ENCODE results near the gene MMP24. TPM values are rescaled to one million over a fixed set of nuclear protein-coding genes. Genes with fewer than 3 reads are reported as not detected.
A peak's percentile ranks its signal among the peaks of the same experiment; 100 is the strongest.

MMP24 gene
- total and polyA plus RNA-seq, 2 of the 13 experiments (the other 11 are each of a cell fraction or from before 2014, with no cell fraction given): 0.29 to 0.35 TPM

GRCh38 chr20:35284992-35285805 lies 58.7 kb downstream of the MMP24 start (continued):
- TF ChIP-seq JARID2 (CRISPR knock-in tag; IDR thresholded peaks at IDR 0.05; ENCODE audit: insufficient replicate concordance): no peak
- peak; percentile 60; the same call in 1 of the 2 replicates for TF ChIP-seq MXD1 (CRISPR knock-in tag; IDR thresholded peaks at IDR 0.05)
- peak; percentile 38 for TF ChIP-seq ZNF407 (CRISPR knock-in tag; IDR thresholded peaks at IDR 0.05; ENCODE audit: not compliant biosample characterization)
- TF ChIP-seq ZNF275 (CRISPR knock-in tag; IDR thresholded peaks at IDR 0.05; ENCODE audit: borderline replicate concordance): peak; percentile 61; the same call in 1 of the 2 replicates
- TF ChIP-seq CAMTA2 (CRISPR knock-in tag; IDR thresholded peaks at IDR 0.05; ENCODE audit: borderline replicate concordance): peak; percentile 94; the same call in 1 of the 2 replicates
- no peak for TF ChIP-seq ZNF205 (CRISPR knock-in tag; IDR thresholded peaks at IDR 0.05)
- peak; percentile 64; the same call in 1 of the 2 replicates for TF ChIP-seq ZNF484 (CRISPR knock-in tag; IDR thresholded peaks at IDR 0.05; ENCODE audit: borderline replicate concordance, low read depth)

Data from HepG2 (cell line).